Measurements from ENCODE around the gene DPH3.

DPH3 gene

GRCh38 chr3:16253601-16254000 is 11.1 kb downstream of the DPH3 start:
- DNase-seq, result no peak

GRCh38 chr3:16252988-16253387 is 11.8 kb downstream of the DPH3 start:
- DNase-seq, result no peak

DNA sequence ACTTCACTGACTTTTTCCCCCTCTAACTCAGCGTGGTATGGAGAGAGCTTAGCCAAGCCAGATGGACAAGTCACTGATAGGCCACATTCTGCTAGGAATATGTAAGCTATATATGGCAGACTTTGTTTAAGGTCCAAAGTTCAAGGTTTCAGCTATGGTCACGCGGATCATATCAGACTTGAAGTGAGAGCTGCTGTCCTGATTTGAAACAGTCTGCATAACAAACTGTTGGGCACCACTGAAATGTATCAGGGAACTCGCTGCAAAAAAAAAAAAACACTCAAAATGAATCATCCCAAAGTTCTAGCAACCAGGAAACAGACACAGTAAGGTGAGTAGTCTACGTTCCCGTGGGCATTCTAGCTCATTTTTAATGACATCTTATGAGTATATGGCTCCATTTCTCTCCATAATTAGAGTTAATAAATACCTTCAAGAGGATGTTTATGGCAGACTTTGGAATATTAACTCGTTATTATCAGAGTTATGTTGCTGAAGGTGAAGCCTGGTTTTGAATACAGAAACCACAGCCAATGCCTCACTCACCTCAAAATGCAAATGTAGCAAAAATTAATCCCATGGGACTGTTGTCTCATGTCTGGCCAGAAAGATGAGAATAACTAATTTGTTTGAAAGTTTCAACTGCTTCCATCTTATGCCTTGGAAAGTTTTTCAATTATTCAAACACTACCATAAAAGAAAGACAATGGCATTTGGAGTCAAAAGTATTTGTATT is 12.3 kb downstream of the DPH3 start:
- no peak for DNase-seq

DNA sequence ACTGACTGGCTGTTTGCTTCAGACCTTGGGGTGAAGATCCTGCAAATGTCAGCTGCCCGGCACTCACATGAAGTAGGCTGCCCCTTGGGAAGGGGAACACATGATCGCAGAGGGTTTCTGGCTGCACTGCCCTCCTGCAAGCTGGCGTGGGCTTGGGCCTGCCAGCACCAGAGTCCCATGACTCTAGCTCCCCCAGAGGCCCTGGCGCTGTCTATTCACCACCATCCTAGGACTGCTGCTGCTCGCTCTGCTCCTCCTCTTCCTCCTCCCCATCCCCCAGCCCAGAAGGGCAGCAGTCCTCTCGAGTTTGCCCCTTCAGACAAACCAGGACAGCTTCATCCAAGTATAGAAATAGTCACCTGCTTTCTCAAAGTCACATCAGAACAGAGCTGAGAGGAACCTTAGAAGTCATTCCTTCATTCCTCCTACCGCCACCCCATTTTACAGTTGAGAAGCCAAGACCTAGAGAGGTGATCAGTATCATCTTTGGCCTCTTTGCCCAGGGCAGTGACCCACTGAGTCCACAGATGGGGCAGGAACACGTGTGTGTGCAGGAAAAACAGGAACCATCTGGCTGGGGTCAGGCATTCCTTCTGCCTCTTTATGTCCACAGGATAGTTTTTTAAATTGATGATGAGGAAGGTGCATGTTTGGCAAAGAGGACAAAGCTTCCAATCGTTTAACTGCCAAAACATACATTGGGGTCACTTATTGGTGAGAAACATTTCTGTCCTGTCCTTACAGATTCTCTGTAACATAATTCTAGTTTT is 13.2 kb downstream of the DPH3 start:
- DNase-seq, result no peak

DNA sequence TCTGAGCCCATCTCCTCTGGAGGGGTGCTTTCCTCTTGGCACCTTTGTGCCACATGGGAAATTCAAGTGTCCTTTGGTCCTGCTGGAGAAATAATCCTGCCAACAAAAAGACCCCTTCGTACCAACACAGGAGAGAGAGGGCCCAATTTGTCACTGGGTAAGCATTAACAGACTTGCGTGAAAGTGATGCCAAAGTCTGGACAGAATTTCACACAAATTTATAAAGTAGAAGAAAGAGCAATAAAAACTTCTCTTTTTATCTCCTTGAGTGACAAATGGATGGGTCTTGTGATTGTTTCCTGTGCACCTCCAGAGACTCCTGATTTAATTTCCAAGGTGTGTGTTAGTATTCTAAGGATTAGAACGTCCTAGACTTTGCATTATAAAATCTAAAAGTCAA is 14.9 kb downstream of the DPH3 start:
- DNase-seq, result no peak

DNA sequence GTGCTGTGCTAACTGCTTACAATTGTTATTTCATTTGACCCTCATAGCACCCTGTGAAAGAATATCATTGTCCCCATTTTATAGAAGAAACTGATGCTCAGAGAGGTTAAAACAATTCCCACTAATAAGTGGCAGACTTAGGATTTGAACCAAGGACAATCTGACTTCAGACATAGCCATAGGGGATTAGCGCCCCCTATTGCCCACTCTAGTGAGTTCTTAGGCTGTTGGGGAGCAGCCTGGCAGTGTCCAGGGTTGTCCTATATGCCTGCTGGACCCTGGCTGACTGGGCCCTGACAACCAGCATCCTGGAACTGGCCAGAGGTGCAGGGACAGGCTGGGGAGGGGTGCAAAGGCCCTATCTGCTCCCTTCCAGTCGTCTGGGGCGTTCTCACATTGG is 15.4 kb downstream of the DPH3 start:
- no peak for DNase-seq

DNA sequence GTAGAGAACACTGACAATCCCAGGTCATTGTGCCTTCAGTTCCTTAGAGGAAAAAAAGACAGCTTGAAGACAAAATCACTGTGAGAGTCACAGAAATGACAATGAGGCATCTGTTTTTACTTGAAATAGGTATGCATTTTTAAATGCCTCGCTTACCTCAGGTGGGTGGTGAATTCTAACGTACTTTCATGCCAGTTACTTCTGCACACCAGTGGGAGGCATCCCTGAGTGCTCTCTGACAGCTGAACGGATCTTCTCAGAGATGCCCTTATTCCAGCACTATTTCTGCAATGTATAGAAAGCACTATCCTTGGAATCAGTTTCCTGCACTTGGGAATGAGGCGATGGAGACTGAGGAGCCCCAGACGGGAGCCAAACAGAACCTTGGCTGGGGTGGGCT is 16.2 kb downstream of the DPH3 start:
- DNase-seq, result no peak

GRCh38 chr3:16247282-16248061 is 17.3 kb downstream of the DPH3 start:
- DNase-seq, result peak; percentile 20 to 59

- DNase-seq, result no peak
Measured at GRCh38 chr3:16245609-16246008, 19.1 kb downstream of the DPH3 start.

DNA sequence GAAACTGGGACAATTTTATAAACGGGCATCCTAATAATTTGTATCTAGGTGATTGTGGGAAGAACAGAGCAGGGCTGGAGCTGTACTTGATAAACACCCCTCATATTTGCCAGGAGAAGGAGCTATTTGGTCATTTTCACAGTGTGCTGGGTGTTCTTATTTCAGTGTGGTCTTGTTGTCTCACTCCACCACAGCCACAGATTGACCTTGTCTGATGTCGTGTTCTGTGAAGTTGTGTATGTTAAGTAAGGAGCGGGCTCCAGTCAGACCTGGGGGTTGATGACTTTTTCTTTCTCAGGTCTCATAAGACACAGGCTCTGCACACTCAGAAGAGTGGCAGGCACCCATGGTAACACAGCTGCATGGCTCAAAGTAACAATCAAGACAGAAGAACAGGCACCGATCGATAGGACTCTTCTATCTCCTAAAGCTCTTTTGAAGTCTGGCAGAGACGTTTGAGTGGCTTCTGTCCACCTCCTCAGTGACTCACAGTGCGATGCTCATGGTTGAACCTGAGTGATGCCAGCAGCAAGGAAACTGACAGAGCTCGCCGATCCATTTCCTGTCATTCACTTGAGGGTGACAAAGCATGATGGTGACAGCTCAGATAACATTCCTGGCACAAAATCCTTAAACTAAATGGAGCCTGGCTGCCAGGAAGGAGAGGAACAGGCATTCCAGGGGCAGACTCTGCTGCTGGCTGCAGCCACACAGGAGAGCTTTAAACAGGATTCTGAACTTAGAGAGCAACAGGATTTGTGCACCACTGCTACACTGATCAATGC is 20.8 kb downstream of the DPH3 start:
- DNase-seq, result no peak

DNA sequence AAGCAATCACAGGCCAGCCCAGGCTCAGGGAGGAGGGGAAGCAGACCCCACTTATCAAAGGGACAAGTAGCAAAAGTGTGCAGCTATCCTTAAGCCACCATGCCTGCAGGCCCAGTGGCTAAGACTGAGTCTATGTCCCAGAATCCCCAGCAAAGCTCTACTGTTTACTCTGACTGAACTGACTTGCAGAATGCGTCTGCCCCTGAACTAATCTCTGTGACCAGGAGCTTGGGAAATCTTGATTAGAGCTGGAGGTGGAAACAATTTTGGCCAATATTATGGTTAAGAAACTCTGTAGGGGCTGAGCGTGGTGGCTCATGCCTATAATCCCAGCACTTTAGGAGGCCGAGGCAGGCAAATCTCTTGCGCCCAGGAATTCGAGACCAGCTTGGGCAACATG is 22.6 kb downstream of the DPH3 start:
- DNase-seq, result no peak

- no peak for DNase-seq
Measured at GRCh38 chr3:16241225-16241624, 23.5 kb downstream of the DPH3 start.

DNA sequence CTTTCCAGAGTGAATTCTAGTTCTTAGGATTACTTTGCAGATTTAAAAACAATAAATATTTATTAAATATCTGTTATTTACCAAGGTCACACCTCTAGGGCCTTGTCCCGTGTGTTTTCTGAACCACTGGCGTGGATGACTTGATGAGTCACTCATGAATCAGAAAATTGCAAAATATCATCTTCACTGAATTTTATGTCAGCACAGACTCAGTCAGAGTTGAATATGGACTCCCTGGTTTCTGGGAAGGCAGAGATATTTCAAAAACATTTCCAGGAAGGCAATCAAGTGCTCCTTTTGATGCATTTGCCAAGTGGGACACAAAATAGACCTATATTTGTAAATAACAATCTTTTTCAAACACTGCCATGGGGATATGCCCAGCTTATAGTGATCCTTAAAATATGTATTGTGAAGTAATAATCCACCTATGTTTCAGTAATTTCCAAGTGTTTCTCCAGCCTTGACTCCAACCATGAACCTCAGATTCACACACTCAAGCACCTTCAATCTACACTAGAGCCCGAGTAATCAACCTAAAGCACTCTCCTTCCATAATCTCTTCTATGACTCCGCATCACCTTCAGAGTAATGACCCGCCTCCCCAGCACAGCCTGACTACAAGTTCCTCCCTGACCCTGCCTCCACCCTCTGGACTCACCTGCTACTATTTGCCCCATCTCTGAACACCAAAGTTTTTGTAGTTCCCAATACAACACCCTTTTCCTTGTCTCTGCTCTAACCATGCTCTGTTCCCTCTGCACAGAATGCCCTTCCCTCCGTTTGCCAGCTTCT is 24.3 kb downstream of the DPH3 start:
- DNase-seq, result no peak

GRCh38 chr3:16239780-16240179 is 25.0 kb downstream of the DPH3 start:
- no peak for DNase-seq

GRCh38 chr3:16239086-16239770 is 25.5 kb downstream of the DPH3 start:
- no peak for DNase-seq

DNA sequence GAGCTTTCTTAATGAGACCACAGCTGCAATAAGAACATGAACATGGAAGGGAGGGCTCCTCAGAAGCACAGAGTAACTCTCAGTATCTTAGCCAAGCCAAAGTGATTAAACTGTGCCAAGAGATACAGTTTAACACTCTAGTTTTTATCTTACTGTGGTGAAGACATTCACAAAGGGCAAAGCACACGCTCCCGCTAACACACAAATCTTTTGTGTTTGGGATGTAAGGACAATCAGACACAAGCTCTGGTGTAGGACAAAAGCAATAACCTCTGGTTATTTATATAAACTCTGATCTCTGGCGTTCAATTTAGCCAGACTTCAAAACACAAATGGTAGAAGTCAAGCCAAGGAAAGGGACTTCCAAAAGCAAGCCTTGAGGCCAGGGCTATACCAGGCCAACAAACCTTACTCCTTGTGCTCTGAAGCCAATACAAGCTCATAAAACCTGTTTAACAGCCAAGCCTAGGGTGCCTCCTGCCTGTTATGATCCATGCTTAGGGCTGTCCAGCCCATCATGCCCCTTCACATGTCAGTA is 27.8 kb downstream of the DPH3 start:
- no peak for DNase-seq

- DNase-seq, result no peak
Measured at GRCh38 chr3:16236030-16236639, 28.6 kb downstream of the DPH3 start.

DNA sequence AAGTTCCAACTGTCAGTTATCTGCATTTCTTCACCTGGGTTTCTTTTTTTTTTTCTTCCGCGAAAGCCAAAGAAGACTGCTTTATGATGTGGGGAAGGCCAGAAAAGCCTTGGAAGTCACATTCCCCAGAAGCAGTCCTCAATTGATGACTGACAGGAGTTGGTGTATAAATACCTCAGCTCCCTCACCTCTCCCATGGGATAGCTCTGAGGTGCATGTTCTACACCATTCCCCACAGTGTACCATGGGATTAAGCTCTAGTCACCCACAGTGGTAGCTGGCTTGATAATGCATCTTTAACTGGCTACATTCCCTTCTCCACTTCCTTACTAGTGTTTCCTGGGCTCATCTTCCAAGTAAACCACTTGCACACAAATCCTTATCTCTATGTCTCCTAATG is 30.5 kb downstream of the DPH3 start:
- no peak for DNase-seq

GRCh38 chr3:16233806-16234205 is 30.9 kb downstream of the DPH3 start:
- DNase-seq, result no peak

GRCh38 chr3:16231983-16232382 is 32.8 kb downstream of the DPH3 start:
- no peak for DNase-seq

DNA sequence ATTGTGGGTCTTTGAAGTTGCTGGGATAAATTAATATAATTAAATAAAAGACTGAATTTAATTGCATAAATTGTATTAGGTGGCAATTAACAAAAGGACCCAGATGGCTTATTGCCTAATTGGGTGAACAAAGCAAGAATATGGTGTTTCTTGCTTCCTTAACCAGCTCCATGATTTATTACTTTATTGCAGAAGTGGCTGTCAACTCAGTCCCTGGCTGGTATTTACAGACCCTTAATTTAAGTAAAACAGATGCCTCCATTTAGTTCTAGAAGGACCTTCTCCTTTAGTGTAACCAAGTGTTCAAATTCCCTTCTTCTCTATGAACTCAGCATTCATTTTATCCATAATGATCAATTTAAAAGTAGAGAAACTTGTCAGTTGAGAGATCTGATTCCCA is 35.1 kb downstream of the DPH3 start:
- DNase-seq, result no peak
